Fibroblast of the conjunctiva (primary cell): Measurements from ENCODE around the gene CCL7.

Source experiments
- DNase-seq: peaks from one replicate; pipeline ENCODE4 v3.0.0-alpha.2; 2010; ENCODE audit warnings: low read depth

Gene CCL7

GRCh38 chr17:34287875-34288274 lies 17.9 kb downstream of the CCL7 start:
- no peak for DNase-seq

- DNase-seq, result no peak
These were observed 20.6 kb downstream of the CCL7 start for GRCh38 chr17:34290586-34290985.

GRCh38 chr17:34291721-34292348 lies 21.8 kb downstream of the CCL7 start:
- DNase-seq, result no peak

GRCh38 chr17:34299027-34299426 lies 29.0 kb downstream of the CCL7 start:
- no peak for DNase-seq

- DNase-seq, result no peak
These were observed 30.0 kb downstream of the CCL7 start for GRCh38 chr17:34299956-34300577.

- no peak for DNase-seq
These were observed 30.8 kb downstream of the CCL7 start for GRCh38 chr17:34300652-34301370.

GRCh38 chr17:34301986-34302385 lies 32.0 kb downstream of the CCL7 start:
- peak; percentile 39 for DNase-seq

- DNase-seq, result no peak
These were observed 32.6 kb downstream of the CCL7 start for GRCh38 chr17:34302636-34303035.

GRCh38 chr17:34303606-34304005 lies 33.6 kb downstream of the CCL7 start:
- DNase-seq, result no peak

- DNase-seq, result no peak
These were observed 35.0 kb downstream of the CCL7 start for GRCh38 chr17:34305061-34305460.

- no peak for DNase-seq
These were observed 35.6 kb downstream of the CCL7 start for GRCh38 chr17:34305606-34306005.

GRCh38 chr17:34306466-34306865 lies 36.4 kb downstream of the CCL7 start:
- DNase-seq, result peak; percentile 66

- DNase-seq, result peak; percentile 52
These were observed 37.1 kb downstream of the CCL7 start for GRCh38 chr17:34307110-34307509.

GRCh38 chr17:34308371-34308770 lies 38.4 kb downstream of the CCL7 start:
- no peak for DNase-seq

GRCh38 chr17:34311291-34311690 lies 41.3 kb downstream of the CCL7 start:
- DNase-seq, result no peak

- DNase-seq, result peak; percentile 86
These were observed 42.1 kb downstream of the CCL7 start for GRCh38 chr17:34312080-34312479.

GRCh38 chr17:34313164-34313563 lies 43.1 kb downstream of the CCL7 start:
- DNase-seq, result peak; percentile 38

- DNase-seq, result peak; percentile 79
These were observed 44.3 kb downstream of the CCL7 start for GRCh38 chr17:34314279-34314678.

- no peak for DNase-seq
These were observed 48.5 kb downstream of the CCL7 start for GRCh38 chr17:34318474-34318873.

GRCh38 chr17:34319039-34319483 lies 49.0 kb downstream of the CCL7 start, which contains the start of gene CCL8:
Gene CCL8 (plus strand): TSS chr17:34319435. CDS start chr17:34319502, 67 bp downstream.
- DNase-seq, result no peak
